Measurements from ENCODE around the gene CMC1. TPM values are rescaled to one million over a fixed set of nuclear protein-coding genes. Genes with fewer than 3 reads are reported as not detected.

CMC1 gene
- total RNA-seq, 4 donors from 2014 or later: 5.0 to 26.5 (median 8.6) TPM

DNA sequence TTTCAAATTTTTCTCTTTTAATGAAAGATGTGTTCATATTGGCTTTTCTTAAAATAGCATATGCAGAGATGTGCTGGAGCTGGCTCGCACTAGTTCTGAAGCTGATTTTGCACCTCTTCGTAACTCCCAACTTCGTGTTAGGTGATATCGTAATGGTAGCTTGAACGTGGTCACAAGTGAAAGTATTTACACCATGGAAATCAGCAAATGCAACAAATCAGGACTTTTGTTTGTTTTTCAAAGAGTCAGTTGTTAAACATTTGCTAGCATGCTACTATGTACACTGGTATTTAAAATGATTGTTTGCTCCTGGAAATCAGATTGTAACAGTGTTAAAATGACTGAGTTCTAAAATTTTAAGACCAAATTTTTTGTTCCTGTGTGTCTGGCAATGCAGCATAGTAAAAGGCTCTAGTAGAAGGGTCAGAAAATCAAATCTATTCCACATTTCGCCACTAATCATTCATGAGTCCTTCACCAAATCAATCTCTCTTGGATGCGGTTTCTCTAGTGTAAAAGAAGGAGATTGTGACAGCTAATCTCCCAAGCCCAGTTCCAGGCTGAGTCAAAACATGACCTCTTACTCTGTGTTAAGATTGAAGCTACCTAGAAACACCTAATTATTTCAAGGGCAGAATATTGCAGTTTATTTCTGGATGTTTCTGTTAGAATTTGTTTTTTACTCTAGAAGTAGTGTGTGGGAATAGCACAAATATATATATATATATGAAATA lies 34.3 kb upstream of the CMC1 start:
- DNase-seq: no peak
- no peak overlapping the region for H3K4me3 ChIP-seq
- no peaks in the 10 kb centered on the region for H3K4me1 ChIP-seq
- no peak overlapping the region for H3K27ac ChIP-seq
- H3K9me3 ChIP-seq: no peaks in the 10 kb centered on the region
- intact Hi-C loops (cut with DNase I): no loop called here
- H3K36me3 ChIP-seq: no peaks in the 10 kb centered on the region
- 63 to 69% methylated on average over 7 of the region's 7 CpGs for WGBS, 2 donors
- H3K27me3 ChIP-seq: no peaks in the 10 kb centered on the region
- TF ChIP-seq POLR2A (IDR thresholded peaks at IDR 0.05) (no peak), CTCF (IDR thresholded peaks at IDR 0.05) (no peak)

GRCh38 chr3:28210968-28211713 lies 30.3 kb upstream of the CMC1 start:
- 92 to 94% methylated on average over 1 of the region's 1 CpG for WGBS, 2 donors
- H3K36me3 ChIP-seq: no peaks in the 10 kb centered on the region

DNA sequence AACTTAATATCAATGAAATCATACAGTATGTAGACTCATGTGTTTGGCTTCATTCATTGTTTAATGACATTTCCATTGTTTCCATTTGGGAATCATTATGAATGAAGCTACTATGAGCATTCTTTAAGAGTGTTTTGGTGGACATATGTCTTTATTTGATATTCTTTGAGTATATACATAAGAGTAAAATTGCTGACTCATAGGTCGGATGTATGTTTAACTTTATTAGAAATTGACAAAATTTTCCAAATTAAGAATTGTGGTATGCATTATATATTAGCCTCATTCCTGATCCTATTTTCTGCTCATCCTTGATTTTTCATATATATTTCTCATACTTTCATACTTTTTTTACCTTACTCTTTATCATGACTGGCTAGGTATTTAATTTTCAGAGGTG lies 28.7 kb upstream of the CMC1 start:
- WGBS, 2 donors: 67 to 87% methylated on average over 1 of the region's 1 CpG
- intact Hi-C loops (cut with DNase I): no loop called here

More at GRCh38 chr3:28210968-28211713, 30.3 kb upstream of the CMC1 start:
- H3K4me3 ChIP-seq: no peak overlapping the region
- peaks cover 0 to 7% (median 3%) of the 10 kb centered on the region in 3 donors for H3K9me3 ChIP-seq
- TF ChIP-seq POLR2A (IDR thresholded peaks at IDR 0.05) (no peak), CTCF (IDR thresholded peaks at IDR 0.05) (no peak)
- H3K4me1 ChIP-seq: no peaks in the 10 kb centered on the region
- DNase-seq: no peak
- intact Hi-C loops (cut with DNase I): no loop called here
- no peak overlapping the region for H3K27ac ChIP-seq
- H3K27me3 ChIP-seq: no peaks in the 10 kb centered on the region

GRCh38 chr3:28215407-28215806 lies 26.0 kb upstream of the CMC1 start:
- intact Hi-C loops (cut with DNase I): no loop called here
- 85 to 93% methylated on average over 1 to 3 of the region's 3 CpGs for WGBS, 2 donors
- Histone ChIP-seq H3K36me3 (no peaks in the 10 kb centered on the region), H3K4me1 (no peaks in the 10 kb centered on the region), H3K4me3 (no peak overlapping the region), H3K9me3 (peaks cover 0 to 7% (median 3%) of the 10 kb centered on the region in 3 donors), H3K27me3 (no peaks in the 10 kb centered on the region), H3K27ac (no peak overlapping the region)
- no peak for TF ChIP-seq POLR2A (IDR thresholded peaks at IDR 0.05)
- no peak for TF ChIP-seq CTCF (IDR thresholded peaks at IDR 0.05)
- DNase-seq: no peak

More for the DNA sequence above, 28.7 kb upstream of the CMC1 start:
- H3K27me3 ChIP-seq: no peaks in the 10 kb centered on the region
- TF ChIP-seq CTCF (IDR thresholded peaks at IDR 0.05) (no peak), POLR2A (IDR thresholded peaks at IDR 0.05) (no peak)
- no peak overlapping the region for H3K27ac ChIP-seq
- no peaks in the 10 kb centered on the region for H3K4me1 ChIP-seq
- H3K9me3 ChIP-seq: peaks cover 0 to 7% (median 3%) of the 10 kb centered on the region in 3 donors
- no peaks in the 10 kb centered on the region for H3K36me3 ChIP-seq
- no peak overlapping the region for H3K4me3 ChIP-seq
- DNase-seq: no peak

All from esophagus squamous epithelium (tissue), 5 donors.